Tibial nerve (tissue), 3 donors: ENCODE measurements around the gene TEX38.

ENCODE experiments used
- POLR2A ChIP-seq, 2 donors: fragments of 450-650 bp; IDR thresholded peaks; one replicate each; pipeline ENCODE4 v1.6.1; 2017; ENCODE audit warnings: antibody characterized with exemption in 2 of 2, mild to moderate bottlenecking in 2 of 2, moderate library complexity in 2 of 2
- TF ChIP-seq, protein P1 (sequence below), 5 experiments: fragments of 200-600 bp in 3 of 5; fragments of 450-650 bp in 2 of 5; sonication (generic) in 3 of 5; IDR thresholded peaks; one replicate each; pipeline ENCODE4 v1.5.1; 2016 to 2019; ENCODE audit warnings: antibody characterized with exemption in 5 of 5, mild to moderate bottlenecking in 3 of 5, moderate library complexity in 2 of 5

DNA sequence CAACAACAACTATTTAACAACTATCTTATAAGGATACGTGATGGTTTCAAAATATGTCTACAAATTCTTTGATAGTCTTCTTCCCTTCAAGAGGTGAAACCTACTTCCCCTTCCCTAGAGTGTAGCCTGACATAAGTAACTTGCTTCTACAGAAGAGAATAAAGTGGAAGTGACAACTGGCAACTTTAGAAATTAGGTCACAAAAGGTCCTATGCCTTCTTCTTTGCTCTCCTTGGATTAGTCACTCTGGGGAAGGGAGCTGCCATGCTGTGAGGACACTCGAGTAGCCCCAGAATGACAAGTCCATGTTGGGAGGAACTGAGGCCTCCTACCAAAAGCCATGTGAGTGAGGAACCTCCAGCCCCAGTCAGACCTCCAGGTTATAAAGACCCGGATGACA, 28.0 kb downstream of the TEX38 start:
- no peak for TF ChIP-seq POLR2A (IDR thresholded peaks at IDR 0.05)
- TF ChIP-seq, protein P1, sequence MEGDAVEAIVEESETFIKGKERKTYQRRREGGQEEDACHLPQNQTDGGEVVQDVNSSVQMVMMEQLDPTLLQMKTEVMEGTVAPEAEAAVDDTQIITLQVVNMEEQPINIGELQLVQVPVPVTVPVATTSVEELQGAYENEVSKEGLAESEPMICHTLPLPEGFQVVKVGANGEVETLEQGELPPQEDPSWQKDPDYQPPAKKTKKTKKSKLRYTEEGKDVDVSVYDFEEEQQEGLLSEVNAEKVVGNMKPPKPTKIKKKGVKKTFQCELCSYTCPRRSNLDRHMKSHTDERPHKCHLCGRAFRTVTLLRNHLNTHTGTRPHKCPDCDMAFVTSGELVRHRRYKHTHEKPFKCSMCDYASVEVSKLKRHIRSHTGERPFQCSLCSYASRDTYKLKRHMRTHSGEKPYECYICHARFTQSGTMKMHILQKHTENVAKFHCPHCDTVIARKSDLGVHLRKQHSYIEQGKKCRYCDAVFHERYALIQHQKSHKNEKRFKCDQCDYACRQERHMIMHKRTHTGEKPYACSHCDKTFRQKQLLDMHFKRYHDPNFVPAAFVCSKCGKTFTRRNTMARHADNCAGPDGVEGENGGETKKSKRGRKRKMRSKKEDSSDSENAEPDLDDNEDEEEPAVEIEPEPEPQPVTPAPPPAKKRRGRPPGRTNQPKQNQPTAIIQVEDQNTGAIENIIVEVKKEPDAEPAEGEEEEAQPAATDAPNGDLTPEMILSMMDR (IDR thresholded peaks at IDR 0.05), result no peak
